Panc1 (cell line): ENCODE measurements around the gene RUNX3.

Experiments used
- POLR2AphosphoS5 ChIP-seq: IDR thresholded peaks from 2 replicates; pipeline ENCODE4 v1.6.1; 2012; ENCODE audit warnings: mild to moderate bottlenecking, low read depth, low read length, moderate library complexity
- TF ChIP-seq, protein P1 (sequence below): fragments of 450-650 bp; IDR thresholded peaks from 2 replicates; pipeline ENCODE4 v1.5.1; 2017; ENCODE audit warnings: mild to moderate bottlenecking
- TF ChIP-seq, protein P2 (sequence below), 2 experiments: IDR thresholded peaks; 2 replicates each; pipeline ENCODE4 v1.6.1; 2011 to 2012; ENCODE audit warnings: low read depth in 2 of 2, control low read depth in 1 of 2, low read length in 1 of 2, mild to moderate bottlenecking in 1 of 2, moderate library complexity in 1 of 2; ENCODE audit not compliant: insufficient read depth in 1 of 2

DNA sequence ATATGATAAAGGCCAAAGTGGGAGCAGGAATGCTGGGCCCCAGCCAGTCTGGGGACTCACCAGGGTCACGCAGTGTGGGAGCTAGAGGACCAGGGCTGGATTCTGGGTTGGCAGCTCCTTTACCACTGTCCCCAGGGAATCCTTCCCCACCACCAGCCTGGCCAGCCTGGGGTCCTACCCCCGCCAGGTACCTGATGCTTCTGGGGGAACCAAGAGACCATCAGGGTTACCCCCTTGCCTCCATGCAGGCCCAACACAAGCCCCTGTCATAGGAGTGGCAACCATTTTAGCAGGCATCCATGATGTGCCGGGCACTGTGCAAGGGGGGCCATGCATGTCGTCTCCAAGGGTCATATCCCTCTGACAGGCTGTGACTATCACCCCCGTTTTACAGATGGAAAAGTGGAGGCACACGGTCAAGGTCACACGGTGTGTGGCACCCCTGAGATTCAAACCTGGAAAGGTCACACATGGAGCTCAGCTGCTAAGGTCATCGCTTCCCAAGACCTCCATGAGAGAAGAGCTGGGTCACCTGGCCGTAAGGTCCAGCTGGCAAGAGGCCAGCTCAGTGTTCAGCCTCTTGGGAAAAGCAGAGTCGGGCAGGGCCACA, 16.4 kb downstream of the RUNX3 start:
- TF ChIP-seq, protein P1, sequence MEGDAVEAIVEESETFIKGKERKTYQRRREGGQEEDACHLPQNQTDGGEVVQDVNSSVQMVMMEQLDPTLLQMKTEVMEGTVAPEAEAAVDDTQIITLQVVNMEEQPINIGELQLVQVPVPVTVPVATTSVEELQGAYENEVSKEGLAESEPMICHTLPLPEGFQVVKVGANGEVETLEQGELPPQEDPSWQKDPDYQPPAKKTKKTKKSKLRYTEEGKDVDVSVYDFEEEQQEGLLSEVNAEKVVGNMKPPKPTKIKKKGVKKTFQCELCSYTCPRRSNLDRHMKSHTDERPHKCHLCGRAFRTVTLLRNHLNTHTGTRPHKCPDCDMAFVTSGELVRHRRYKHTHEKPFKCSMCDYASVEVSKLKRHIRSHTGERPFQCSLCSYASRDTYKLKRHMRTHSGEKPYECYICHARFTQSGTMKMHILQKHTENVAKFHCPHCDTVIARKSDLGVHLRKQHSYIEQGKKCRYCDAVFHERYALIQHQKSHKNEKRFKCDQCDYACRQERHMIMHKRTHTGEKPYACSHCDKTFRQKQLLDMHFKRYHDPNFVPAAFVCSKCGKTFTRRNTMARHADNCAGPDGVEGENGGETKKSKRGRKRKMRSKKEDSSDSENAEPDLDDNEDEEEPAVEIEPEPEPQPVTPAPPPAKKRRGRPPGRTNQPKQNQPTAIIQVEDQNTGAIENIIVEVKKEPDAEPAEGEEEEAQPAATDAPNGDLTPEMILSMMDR = no peak
- TF ChIP-seq, protein P2, sequence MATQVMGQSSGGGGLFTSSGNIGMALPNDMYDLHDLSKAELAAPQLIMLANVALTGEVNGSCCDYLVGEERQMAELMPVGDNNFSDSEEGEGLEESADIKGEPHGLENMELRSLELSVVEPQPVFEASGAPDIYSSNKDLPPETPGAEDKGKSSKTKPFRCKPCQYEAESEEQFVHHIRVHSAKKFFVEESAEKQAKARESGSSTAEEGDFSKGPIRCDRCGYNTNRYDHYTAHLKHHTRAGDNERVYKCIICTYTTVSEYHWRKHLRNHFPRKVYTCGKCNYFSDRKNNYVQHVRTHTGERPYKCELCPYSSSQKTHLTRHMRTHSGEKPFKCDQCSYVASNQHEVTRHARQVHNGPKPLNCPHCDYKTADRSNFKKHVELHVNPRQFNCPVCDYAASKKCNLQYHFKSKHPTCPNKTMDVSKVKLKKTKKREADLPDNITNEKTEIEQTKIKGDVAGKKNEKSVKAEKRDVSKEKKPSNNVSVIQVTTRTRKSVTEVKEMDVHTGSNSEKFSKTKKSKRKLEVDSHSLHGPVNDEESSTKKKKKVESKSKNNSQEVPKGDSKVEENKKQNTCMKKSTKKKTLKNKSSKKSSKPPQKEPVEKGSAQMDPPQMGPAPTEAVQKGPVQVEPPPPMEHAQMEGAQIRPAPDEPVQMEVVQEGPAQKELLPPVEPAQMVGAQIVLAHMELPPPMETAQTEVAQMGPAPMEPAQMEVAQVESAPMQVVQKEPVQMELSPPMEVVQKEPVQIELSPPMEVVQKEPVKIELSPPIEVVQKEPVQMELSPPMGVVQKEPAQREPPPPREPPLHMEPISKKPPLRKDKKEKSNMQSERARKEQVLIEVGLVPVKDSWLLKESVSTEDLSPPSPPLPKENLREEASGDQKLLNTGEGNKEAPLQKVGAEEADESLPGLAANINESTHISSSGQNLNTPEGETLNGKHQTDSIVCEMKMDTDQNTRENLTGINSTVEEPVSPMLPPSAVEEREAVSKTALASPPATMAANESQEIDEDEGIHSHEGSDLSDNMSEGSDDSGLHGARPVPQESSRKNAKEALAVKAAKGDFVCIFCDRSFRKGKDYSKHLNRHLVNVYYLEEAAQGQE (IDR thresholded peaks at IDR 0.05; ENCODE audit: insufficient read depth in 1 of 2, low read depth in 2 of 2, low read length in 1 of 2) = no peak
- TF ChIP-seq POLR2AphosphoS5 = no peak
